NT2/D1 (cell line): ENCODE results near the gene EVI5L.

Source experiments
- DNase-seq: peaks from one replicate; pipeline ENCODE4 v3.0.0-alpha.2; 2011; ENCODE audit warnings: low read depth, low spot score
- H3K27me3 ChIP-seq: 2 replicates; pipeline ENCODE4 v1.6.0; 2011; ENCODE audit warnings: mild to moderate bottlenecking; ENCODE audit not compliant: insufficient read length, insufficient read depth
- H3K36me3 ChIP-seq: 2 replicates; pipeline ENCODE4 v1.6.1; 2011; ENCODE audit warnings: mild to moderate bottlenecking, low read length, mixed read lengths; ENCODE audit not compliant: insufficient read depth, insufficient read length
- H3K4me1 ChIP-seq: 2 replicates; pipeline ENCODE4 v1.5.1; 2011; ENCODE audit not compliant: insufficient read depth, insufficient read length
- H3K4me3 ChIP-seq: 2 replicates; pipeline ENCODE4 v1.5.1; 2011; ENCODE audit warnings: low read depth; ENCODE audit not compliant: insufficient read length
- H3K9ac ChIP-seq: 2 replicates; pipeline ENCODE4 v1.6.0; 2011; ENCODE audit warnings: low read depth; ENCODE audit not compliant: insufficient read length
- H3K9me3 ChIP-seq: 2 replicates; pipeline ENCODE4 v1.5.1; 2011; ENCODE audit warnings: mild to moderate bottlenecking, low read length; ENCODE audit not compliant: insufficient read depth
- SUZ12 ChIP-seq: IDR thresholded peaks from 2 replicates; pipeline ENCODE4 v1.6.1; 2011; ENCODE audit not compliant: insufficient read length, insufficient read depth; ENCODE audit errors: extremely low read depth
- YY1 ChIP-seq: IDR thresholded peaks from 2 replicates; pipeline ENCODE4 v1.6.1; 2011; ENCODE audit not compliant: insufficient read length, insufficient read depth
- ZNF274 ChIP-seq: IDR thresholded peaks from 2 replicates; pipeline ENCODE4 v1.6.1; 2011; ENCODE audit warnings: mild to moderate bottlenecking, low read depth, low read length

The EVI5L gene

GRCh38 chr19:7841751-7842660 is 12.0 kb downstream of the EVI5L start:
- H3K9ac ChIP-seq: no peak overlapping the region
- no peaks in the 10 kb centered on the region for H3K27me3 ChIP-seq
- DNase-seq: no peak
- TF ChIP-seq SUZ12: no peak
- TF ChIP-seq ZNF274: no peak
- TF ChIP-seq YY1: no peak
- H3K4me1 ChIP-seq: peaks cover 2% of the 10 kb centered on the region
- no peaks in the 10 kb centered on the region for H3K36me3 ChIP-seq
- H3K9me3 ChIP-seq: peaks cover 11% of the 10 kb centered on the region; the same call in 1 of the 2 replicates
- no peak overlapping the region for H3K4me3 ChIP-seq

DNA sequence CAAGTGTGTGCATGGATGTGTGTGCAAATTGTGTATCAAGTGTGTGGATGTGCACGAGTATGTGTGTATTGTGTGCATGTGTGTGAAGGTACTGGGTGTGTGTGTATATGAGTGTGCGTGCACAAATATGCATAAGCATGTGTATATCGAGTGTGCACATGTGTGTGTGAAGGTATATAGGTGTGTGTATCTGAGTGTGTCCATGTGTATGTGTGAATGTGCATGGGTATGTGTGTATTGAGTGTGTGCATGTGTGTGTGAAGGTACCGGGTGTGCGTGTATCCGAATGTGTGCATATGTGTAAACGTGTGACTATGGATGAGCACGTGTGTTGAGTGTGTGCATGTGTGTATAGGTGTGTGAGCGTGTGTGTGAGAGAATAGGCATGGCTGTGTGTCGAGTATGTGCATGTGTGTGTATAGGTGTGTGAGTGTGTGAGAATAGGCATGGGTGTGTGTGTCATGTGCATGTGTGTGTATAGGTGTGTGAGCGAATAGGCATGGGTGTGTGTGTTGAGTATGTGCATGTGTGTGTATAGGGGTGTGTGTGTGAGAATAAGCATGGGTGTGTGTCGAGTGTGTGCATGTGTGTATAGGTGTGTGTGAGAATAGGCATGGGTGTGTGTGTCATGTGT is 12.8 kb downstream of the EVI5L start:
- H3K36me3 ChIP-seq: no peaks in the 10 kb centered on the region
- TF ChIP-seq ZNF274 (no peak), YY1 (no peak), SUZ12 (no peak)
- DNase-seq: no peak
- no peaks in the 10 kb centered on the region for H3K27me3 ChIP-seq
- no peak overlapping the region for H3K9ac ChIP-seq
- no peak overlapping the region for H3K4me3 ChIP-seq
- H3K4me1 ChIP-seq: peaks cover 2% of the 10 kb centered on the region
- H3K9me3 ChIP-seq: peaks cover 11% of the 10 kb centered on the region; the same call in 1 of the 2 replicates

- Histone ChIP-seq H3K27me3 (no peaks in the 10 kb centered on the region), H3K9ac (peak overlapping the region; percentile 26), H3K9me3 (peaks cover 11% of the 10 kb centered on the region; the same call in 1 of the 2 replicates), H3K36me3 (no peaks in the 10 kb centered on the region), H3K4me3 (no peak overlapping the region), H3K4me1 (no peaks in the 10 kb centered on the region)
- TF ChIP-seq ZNF274 (no peak), YY1 (no peak), SUZ12 (no peak)
- no peak for DNase-seq
These were observed 13.5 kb downstream of the EVI5L start for GRCh38 chr19:7843521-7843920.

GRCh38 chr19:7844405-7844804 is 14.4 kb downstream of the EVI5L start:
- H3K4me3 ChIP-seq: no peak overlapping the region
- peaks cover 11% of the 10 kb centered on the region; the same call in 1 of the 2 replicates for H3K9me3 ChIP-seq

GRCh38 chr19:7844951-7845350 is 14.9 kb downstream of the EVI5L start:
- H3K9ac ChIP-seq: no peak overlapping the region
- no peaks in the 10 kb centered on the region for H3K27me3 ChIP-seq
- DNase-seq: no peak
- H3K36me3 ChIP-seq: no peaks in the 10 kb centered on the region
- H3K4me3 ChIP-seq: no peak overlapping the region
- H3K4me1 ChIP-seq: no peaks in the 10 kb centered on the region
- TF ChIP-seq ZNF274: no peak
- no peak for TF ChIP-seq YY1
- no peak for TF ChIP-seq SUZ12
- H3K9me3 ChIP-seq: peaks cover 11% of the 10 kb centered on the region; the same call in 1 of the 2 replicates

More at GRCh38 chr19:7844405-7844804, 14.4 kb downstream of the EVI5L start:
- Histone ChIP-seq H3K9ac (no peak overlapping the region), H3K36me3 (no peaks in the 10 kb centered on the region), H3K4me1 (no peaks in the 10 kb centered on the region), H3K27me3 (no peaks in the 10 kb centered on the region)
- TF ChIP-seq YY1 (no peak), ZNF274 (no peak), SUZ12 (no peak)
- DNase-seq: no peak

DNA sequence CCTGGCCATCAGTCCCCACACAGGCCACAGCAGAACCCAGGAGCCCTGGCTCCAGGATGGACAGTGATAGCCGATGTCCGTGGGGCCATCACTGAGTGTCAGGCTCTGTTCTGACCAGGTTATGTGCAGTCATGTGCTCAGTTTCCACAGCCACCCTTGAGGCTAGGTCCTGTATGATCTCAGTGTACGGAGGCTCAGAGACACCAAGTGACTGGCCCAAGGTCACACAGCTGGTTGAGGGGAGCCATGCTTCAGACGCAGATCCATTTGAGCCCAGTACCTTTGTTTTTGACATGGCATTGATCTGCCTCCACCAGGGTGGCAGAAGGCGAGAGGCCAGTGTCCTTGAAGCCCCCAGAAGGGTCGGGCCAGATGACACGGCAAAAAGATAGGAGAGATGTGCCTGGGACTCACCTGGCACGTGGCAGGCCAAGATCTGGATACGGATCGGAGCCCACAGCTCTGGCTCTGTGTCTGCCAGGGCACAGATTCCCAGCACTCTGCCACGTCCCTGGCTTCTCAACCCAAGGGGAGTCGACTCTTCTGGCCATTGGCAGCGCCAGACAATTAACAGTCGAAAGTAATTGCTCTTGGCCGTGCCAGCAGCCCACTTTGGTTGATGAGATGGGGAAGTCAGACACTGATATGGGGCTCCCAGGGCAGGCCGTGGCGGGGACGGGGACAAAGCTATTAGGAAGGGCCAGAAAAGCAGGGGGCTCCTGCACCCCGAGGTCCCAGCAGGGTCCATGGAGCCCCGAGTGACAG is 15.6 kb downstream of the EVI5L start:
- H3K4me3 ChIP-seq: no peak overlapping the region
- DNase-seq: no peak
- peaks cover 4% of the 10 kb centered on the region for H3K4me1 ChIP-seq
- H3K9me3 ChIP-seq: peaks cover 11% of the 10 kb centered on the region; the same call in 1 of the 2 replicates
- no peak overlapping the region for H3K9ac ChIP-seq
- TF ChIP-seq YY1: no peak
- no peak for TF ChIP-seq ZNF274
- TF ChIP-seq SUZ12: no peak
- no peaks in the 10 kb centered on the region for H3K27me3 ChIP-seq
- H3K36me3 ChIP-seq: no peaks in the 10 kb centered on the region
